NCI-H1436 (cell line): ENCODE measurements around the gene ACTR2.

Source experiments
- DNase-seq: peaks from one replicate; lab custom pipeline; 2025; lab: John Stamatoyannopoulos, UW

ACTR2 gene

DNA sequence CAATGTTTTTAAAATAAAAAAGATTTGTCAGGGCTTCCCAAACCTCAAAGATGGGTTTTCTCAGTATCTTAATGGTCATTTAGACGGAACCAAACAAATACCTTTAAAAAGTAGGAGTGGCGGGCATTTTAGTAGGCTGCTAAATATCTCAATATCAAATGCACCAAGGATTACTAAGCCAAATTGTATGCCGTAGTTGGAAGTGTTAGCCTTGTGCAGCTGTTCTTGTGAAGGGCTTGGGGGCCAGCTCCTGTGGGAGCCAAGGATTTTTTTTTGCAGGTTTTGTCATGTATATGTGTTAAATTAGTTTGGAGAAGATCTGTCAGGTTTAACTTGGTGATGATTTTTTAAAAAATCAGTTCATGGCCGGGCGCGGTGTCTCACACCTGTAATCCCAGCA lies 52.1 kb downstream of the ACTR2 start:
- DNase-seq, result no peak

DNA sequence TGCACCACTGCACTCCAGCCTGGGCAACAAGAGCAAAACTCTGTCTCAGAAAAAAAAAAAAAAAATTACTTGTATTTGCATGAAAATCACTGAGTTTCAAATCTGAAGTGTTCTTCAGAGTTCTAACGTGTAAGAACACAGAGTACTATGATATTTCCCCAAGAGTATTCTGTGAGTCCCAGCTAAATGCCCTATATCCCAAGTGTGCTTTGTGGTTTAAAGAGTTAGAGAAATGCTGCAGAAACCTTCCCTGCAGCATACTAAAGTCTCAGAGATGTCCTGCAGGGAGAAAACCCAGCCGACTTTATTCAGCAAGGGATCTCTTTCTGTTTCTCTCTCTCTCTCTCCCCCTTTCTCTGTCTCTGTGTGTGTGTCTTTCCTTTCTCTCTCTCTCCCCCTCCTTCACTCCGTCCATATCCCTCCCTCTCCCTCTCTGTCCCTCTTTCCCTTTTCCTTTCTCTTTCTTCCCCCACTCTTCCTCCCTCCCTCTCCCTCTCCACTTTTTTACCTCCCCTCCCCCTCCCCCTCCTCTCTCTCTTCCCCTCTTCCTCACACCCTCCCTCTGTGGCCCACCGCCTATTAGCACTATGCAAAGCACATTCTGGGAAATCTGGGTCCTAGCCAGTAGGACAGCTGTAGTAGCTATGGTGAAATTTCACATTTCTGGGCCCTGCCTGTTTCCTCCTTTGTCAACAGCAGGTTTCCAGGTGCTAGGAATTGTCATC lies 54.2 kb downstream of the ACTR2 start:
- DNase-seq, result no peak

DNA sequence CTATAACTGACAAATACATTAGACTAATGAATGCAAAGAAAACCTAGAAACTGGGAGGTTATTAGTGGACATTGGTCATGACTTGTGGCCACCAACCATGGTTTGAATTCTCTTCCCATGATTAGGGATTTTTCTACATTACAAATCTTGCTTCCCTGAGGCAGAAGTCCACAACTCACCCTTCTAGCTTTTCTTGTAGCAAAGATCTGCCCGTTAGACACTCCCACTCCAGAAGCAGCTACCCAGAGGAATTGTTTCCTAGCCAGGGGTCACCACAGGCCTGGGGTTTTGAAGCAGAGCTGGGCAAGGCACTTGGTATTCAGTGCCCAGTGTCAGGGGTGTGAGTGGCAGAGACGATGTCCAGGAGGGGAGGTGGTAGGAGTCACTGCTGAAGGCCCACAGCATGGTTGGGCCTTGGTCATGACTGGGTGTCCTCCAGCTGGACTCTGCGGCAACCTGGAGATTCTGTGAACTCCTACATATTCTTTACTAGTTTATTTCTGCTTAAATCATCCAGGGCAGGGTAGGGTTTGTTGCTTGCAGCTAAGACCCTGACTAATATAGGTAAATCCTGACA lies 54.9 kb downstream of the ACTR2 start:
- DNase-seq, result no peak

DNA sequence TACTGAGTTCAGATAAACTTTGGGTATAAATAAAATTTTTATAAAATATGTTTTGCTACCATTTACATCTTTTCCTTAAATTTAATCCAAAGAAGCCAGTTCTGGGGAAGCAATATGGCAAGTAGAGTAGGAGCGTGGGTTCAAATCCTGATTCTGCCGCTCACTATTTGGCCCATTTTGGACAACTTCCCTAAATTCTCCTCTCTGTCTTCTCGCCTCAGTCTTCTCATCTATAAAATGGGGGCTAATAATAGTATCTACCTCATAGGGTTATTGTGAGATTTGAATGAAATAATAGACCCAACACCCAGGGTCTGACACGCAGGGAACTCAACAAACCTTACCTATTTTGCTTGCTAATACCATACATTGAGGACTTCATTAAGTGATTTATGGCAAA lies 59.7 kb downstream of the ACTR2 start:
- DNase-seq, result no peak

DNA sequence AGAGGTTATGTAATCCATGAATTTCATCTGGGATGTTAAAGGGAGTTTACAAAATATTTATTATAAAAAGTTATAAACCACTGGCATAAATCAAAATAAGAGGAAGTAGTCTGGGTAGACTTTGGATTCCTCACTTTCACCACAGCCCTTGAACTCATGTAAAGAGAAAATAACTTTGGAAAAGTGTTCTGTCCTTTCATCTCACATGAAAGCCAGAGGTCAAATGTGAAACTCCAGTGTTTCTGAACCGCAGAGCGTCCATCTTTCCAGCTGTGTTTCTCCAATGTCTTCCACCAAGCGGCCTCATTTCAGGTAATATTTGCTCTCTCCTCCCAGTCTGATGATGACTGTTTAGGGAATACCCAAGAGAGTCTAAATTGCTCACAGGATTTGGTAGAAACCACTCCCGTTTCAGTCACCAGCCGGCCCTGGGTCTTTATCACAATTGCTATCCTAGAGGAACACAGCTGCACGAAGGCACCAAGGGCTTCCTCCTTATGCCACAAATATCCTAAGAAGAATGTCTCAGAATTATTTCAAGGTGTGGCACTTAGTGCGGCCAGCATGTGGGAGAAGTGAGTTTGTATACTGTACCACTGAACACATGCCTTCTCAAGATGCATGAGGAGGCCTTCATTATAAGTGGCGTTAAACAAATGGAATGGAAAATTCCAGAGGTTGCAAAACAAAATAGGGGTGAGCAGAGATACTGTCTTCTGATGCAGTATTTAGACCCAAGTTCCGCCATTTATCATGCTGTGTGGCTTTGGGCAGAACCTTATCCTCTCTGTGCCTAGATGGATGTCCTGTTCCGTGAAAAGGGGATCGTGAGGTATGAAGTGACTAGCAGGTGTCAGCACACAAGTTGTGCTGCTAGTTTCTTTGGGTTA lies 63.8 kb downstream of the ACTR2 start:
- DNase-seq, result no peak

DNA sequence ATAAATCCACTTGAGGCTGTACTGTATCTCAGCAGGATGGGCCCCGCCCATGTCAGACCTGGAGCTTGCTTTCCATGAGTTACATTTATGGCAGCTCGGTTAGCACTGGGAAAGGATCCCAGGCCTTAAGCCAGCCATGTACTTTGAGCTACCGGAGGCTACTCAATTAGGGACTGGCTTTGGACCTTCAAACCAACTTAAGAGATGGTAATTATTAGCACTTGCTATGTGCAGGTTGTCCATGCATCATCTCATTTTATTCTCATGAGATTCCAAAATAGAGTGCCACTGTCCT lies 64.4 kb downstream of the ACTR2 start:
- no peak for DNase-seq

DNA sequence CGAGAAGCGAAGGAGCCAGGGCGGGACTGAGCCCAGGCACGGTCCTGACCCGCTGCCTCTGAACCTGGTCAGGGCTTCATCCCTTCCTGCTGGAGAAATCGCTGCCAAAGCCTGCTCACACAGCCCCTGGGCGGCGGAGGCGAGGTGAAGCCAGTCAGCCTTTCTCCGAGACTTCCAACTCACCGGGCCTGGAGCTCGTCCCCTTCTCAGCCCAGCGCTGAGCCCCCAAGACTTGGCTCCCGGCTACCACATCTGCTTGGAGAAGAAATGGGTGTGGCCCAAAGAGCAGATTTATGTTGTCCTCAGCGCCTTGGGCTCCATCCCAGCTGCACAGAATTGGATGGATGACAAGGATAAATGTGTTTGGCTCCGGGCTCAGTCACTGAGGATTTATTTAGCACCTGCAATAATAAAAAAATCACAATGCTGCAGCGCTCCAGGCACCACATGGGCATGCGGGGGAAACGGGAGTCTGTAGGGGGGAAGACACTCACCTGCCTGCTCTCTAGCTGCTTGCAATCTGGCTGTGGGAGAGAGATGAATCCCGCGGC lies 64.9 kb downstream of the ACTR2 start:
- no peak for DNase-seq

DNA sequence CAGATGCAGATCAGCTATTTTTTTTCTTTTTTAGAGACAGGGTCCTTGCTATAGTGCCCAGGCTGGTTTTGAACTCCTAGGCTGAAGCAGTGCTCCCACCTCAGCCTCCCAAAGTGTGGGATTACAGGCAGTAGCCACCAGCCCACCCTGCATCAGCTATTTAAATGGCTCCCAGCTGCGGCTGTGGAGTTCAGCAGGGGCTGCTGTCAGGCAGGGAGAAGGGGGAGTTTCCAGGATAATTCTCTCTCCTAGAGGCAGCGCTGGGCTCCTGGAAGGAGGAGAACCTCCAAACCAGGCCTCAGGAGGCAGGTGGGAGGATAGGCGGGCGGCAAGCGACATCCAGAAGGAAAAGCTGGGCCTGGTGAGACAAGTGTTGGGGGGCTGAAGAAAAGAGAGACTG lies 65.7 kb downstream of the ACTR2 start:
- DNase-seq, result no peak

DNA sequence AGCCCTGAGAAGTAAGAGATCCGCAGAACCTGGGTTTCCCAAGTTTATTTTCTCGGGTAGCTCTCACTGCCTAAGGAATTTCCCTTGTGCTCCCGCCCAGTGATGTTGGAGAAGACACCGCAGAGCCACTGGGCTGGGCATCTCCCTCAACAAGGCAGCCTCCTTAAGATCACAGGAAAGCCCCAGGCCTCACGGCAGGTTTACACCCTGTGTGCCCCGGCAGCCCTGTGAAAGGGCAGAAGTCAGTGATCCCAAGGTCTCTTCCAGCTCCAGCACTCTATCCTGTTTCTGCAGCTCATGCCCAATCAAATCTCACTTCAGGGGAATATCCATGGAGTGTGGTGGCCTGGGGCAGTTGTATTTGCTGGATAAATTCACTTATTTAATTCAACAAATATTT lies 66.5 kb downstream of the ACTR2 start:
- DNase-seq, result no peak

DNA sequence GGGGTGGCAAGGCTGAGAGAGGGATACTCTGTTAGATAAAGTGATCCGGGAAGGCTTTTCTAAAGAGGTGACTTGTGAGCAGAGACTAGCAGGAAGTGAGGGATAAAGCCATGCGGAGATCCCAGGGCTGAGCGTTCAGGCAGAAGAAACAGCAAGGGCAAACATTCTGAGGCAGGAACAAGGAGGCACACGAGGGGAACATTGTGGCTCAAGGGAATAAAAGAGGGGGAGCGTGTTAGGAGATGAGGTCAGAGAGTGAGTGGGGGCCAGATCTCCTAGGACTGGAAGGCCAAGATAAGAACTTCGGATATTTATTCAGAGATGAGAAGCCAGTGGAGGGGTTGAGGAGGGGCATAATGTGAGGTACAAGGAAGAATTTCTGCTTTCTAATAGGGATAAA lies 67.1 kb downstream of the ACTR2 start:
- no peak for DNase-seq

DNA sequence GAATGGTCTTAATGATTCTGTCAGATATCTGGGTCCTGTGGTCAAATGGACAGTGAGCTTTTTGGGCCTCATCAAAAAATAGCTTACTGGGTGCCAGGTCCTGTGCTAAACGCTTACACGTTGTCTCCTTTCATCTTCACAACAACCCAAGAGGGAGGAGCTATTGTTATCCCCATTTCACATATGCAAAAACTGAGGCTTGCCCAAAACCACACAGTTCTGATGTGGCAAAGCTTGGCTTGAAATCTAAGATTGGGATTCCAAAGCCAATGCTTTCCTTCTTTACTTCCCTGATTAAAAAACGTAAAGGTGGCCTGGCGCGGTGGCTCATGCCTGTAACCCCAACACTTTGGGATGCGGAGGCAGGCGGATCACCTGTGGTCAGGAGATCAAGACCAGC lies 69.3 kb downstream of the ACTR2 start:
- no peak for DNase-seq

DNA sequence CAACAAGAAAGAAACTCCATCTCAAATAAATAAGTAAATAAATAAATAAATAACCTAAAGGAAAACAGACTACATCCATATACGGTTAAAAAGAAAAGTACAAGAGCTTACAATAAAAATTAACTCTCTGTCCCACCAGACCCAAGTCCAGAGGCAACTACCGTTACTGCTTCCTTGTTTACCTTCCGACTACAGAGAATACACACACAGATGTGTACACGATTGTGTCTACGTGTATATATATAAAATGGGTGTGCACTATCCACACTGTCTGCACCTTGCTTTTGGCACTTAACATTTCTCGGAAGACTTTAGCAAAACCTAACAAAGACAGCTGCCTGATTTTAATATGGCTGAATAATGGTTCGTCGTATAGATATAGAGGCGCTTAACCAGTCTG lies 69.9 kb downstream of the ACTR2 start:
- DNase-seq, result no peak

DNA sequence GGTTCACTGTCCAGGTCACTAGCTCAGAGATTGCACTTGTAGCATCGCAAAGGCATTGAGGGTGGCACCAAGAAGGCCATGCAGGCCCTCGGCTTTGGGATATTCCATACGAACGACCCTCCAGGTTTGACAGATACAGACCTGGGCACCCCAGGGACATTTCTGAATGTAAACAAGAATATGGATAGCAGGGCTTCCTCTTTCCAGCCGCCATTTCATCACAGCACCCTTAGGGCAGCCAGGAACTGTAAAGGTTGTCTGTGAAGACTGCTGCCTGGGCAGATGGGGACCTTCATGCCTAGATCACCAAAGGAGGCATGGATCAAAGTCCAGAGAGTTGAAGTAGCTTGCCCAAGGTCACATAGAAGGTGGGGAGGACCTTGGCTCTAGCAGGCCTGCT lies 70.5 kb downstream of the ACTR2 start:
- DNase-seq, result no peak

DNA sequence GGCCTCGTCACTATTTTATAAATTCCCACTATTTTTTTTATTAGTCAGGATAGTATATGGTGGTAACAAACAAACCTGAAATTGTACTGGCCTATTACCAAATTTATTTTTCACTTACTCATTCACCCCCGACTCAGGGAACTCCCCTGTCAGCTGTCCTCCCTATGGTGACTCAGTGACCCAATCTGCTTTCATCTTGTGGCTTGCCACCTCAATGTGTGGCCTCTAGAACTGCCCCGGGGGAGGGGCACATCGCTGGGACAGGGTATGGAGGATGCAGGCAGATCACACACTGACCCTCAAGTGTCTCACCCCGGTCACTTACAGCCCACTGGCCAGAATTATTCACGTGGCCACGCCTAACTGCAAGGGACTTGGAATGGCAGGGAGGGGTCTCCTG lies 71.6 kb downstream of the ACTR2 start:
- no peak for DNase-seq

DNA sequence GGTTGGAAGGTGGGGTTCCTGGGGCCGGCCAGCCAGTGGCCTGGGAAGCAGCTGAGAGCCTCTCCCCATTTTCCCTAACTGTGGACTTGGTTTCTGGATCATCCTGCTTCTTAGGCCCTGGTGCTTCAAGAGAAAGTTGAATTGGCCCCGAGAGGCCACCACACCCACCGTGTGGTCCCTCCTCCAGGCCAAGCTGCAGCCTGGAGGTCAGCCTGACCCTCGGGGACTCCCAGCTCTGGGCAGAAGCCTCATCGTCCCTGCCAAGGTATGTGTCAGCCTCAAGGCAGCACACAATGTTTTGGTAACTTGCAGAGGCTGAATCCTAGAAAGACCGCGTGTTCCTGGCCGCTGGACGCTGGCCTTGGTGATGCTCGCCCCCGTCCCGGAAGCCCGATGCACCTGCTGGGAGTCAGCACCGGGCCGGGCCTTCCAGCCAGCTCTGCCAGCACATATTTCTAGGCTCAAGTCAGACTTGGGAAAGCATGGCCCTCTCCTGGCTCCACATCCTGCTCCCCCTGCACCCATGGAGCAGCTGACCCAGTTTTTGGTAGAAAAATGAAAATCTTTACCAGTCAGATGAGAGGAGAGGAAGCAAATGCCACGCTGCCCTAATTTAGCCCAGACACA lies 72.6 kb downstream of the ACTR2 start:
- no peak for DNase-seq

DNA sequence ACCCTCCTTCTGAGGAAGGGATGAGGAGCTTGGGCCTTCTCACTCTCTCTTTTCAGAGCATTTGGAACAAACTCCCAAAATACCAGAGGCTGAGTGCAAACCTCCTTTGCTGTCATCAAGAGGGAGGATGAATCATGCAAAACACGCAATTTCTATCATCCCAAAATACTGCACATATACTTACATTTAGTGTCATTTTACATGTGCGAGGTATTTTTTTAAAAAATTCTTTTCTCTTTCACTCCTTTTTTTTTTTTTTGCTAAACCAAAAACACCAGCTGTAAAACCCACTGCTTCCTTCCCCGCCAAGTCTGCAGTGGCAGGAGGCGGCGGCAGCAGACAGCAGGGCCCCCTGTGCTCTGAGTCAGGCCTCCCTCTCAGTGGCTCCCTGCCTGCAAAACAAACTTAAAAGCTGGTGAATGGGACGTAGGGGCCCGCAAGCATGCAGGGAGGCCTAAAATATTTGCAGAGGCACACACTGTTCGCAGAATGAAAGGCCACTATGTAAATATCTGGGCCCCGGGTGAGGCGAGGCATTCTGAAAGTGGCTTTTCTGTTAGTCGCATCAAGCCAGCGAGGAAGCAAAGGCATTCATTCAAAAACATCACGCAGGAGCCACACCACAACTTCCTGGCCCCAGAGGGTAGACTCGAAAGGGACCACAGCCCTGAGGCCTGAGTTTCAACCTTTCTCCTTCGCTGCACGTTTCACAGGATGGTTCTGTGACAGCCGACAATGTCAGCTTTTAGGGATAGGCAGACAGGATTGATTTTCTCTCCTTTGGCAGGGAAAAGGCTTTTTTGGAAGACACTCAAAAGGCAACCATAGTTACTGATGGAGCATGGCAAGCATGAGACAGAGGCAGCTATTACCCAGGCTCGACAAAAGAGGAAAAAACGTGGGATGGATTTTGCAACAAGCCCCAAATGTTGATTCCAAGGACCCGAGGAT lies 73.4 kb downstream of the ACTR2 start:
- DNase-seq, result no peak

DNA sequence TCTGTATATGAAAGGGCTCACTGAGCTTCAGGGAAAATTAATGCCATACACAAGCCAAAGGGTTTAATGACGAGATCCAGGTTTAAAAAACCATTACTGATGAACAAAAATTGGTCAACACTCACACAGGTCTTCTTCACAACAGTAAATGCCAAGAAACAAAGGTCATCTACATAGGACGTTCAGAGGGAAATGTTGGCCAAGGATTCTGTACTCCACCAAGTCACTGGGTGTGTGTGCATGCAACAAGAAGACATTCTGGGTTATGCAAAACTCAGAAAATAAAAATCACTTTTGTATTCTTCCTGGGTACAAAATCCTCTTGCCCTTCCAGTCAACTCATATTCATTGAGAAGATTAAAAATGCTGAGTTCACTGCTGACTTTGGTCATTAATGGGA lies 78.3 kb downstream of the ACTR2 start:
- DNase-seq, result no peak

DNA sequence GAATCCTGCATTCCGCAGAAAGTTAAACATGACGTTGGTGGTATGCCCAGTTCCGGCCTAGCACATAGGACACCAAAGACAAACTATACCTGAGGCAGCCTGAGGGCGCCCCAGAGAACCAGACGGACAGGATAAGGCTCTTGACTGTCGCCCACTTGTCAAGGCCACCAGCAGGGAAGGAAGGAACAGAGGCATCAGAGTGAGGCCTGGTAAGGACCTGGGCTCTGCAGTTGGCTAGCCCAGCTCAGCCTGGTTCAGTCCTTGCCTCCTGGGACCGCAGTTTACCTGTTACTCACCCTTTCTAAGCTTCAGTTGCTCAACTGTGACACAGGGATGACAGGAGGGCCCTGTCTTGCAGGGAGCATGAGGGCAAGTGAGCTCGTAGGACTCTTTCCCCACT lies 82.1 kb downstream of the ACTR2 start:
- no peak for DNase-seq

DNA sequence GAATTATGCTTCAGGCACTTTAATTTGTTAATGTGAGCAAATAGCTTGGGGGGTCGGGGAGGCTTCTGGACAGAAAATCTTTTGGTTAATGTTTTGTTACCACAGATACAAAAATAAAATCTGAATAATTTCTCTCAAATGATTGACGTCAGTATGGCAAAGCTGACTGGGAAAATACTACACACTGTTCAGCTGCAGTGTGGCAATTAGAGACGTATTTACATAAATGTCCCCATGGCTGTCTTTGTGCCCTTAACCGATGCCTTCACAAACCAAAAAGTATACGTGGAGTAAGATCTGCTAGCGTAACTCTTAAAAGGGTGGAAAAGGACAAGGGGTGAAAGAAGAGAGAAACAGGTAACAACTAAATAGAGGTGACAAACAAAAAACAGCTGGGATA lies 83.4 kb downstream of the ACTR2 start:
- no peak for DNase-seq

DNA sequence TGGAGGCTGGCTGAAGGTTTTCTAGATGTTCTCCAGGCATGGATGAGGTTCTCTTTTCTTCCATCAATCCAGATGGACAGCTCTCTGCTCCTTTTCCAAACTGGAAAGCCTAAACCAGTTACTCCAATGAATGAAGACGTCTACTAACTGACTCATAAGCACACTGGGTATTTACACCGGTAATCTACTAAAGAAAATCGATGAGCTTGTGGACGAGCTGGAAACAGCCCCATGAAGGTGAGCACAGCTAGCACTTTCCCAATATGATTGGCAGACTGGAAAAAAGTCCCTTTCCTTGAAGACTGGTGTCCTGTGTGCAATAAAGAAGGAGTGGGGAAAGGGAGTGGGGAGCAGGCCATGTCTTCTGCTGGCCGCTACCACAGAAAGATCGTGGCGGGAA lies 84.0 kb downstream of the ACTR2 start:
- no peak for DNase-seq

DNA sequence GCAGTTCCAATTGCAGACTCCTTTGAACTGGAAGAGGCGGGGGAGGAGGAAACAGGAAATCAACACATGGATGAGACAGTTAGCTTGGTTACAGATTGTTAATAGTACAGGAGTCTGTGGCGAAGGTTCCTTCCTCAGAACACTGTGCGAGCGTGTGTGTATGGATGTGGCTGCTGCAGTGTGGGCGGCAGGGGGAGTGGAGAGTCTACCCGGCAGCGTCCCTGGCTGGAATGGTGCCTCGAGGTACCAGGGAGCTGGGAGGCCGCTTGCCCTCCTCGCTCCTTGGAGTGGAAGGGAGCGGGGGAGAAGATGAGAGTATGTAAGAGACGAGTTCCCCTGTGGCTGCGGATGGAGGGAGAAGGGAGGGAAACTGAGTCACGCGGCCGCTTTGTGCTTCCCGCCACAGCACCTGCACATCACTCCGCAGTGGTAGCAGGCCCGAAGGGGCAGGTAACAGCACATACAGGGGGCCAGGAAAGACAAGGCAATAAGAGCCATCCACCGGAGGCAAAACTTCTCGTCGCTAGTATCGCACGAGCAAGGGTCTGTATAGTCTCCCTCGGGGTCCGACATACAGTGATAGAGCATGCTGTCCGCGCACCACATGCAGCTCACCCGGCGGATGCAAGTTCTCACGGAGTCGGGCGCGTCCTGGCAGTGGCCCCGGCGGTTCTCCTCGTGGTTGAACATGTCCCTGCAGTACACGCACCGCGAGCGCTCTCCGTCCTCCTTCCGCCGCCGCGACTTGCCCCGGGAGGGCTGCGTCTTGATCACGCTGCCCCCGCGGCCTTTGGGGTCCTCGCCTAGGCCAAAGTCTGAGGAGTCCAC lies 85.7 kb downstream of the ACTR2 start:
- DNase-seq, result no peak
